HuH-7.5 (cell line): ENCODE data around the gene ATXN7.
A peak's percentile ranks its signal among the peaks of the same experiment; 100 is the strongest.

ENCODE experiments used
- DNase-seq: peaks from one replicate; pipeline ENCODE4 v3.0.0; 2011; ENCODE audit warnings: low spot score

ATXN7 gene

DNA sequence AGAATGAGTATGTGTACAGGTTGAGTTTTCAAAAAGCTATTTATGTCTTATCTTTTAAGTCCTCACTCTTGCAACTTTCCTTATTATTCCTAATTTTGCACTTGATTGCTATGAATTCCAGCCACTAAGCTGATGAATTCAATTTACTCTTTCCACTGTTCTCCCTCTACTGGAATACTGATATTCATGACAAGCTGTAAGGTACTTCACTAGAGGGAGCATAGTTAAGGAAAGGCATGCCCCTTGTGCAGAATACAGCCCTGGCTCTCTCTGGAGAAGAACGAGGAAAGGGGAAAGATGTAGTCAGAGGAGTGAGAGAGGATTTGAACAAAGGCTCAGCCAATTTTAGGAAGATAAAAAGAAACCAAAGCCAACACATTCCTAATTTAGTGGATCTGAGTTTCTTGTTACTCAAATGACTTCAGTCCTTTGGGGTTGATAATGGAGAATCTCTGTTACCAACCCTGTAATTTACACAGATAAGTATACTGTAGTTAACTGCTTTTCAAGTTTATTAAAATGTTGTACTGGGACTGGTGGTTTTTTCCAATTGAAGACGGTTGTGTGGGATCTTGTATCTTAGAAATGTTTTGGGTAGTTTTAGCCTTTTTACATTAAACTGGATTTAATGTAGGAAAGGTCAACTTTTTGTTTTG is 44.5 kb downstream of the ATXN7 start:
- peak; percentile 42 for DNase-seq

- DNase-seq: no peak
Observed at GRCh38 chr3:63908776-63909175, 45.1 kb downstream of the ATXN7 start.

DNA sequence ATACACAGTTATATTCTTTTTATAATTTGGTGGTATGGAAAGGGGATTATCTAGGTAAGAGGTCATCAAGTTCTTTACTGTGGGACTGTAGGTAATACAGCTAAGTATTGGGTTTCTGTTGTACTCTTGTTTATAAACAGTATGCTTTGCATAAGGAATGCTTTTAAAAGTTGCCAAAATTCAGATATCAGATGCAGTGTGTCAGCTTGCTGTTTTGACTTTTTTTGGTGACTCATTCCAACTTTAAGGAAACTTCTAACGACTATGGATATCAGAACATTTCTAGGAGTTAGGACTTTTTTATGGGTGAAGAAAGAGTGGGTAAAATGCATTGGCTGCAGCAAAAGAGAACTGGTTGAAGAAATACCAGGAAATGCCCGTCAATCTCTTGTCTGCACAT is 45.8 kb downstream of the ATXN7 start:
- no peak for DNase-seq

DNA sequence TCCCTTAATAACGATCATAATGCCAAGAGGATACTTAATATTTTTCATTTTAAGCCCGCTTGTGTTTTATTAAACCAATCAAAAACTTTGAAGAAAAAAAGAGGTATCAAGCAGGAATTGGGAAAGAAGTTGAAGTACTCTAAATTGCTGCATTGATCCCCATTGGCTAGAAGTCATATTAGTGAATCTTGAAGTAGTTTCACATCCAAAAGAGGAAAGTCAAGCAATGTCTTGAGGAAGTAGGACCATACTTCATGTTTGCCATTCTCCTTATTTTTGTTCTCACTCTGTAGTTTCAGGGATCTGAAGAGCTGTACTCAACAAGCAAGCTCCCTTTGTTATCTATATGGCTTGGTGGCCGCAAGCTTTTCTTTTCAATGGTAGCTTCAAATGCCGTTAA is 46.3 kb downstream of the ATXN7 start:
- DNase-seq: no peak

GRCh38 chr3:63910891-63911290 is 47.2 kb downstream of the ATXN7 start:
- no peak for DNase-seq

DNA sequence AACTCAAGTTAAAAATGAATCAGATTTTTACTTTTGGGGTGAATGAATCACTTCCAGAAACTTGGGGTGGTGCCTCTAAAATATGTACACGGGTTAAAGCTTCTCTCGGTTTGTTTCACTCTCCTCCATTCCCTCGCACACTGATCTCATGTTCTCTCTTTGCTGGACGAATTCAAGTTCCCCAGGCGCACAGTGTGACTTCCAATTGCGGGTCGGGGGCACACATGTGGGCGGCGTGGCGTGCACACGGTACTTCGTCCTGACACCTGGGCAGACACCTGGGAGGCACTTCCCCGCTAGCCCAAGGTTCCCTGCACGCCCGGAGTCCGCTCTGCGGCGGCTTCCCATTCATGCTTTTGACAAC is 47.8 kb downstream of the ATXN7 start:
- no peak for DNase-seq

DNA sequence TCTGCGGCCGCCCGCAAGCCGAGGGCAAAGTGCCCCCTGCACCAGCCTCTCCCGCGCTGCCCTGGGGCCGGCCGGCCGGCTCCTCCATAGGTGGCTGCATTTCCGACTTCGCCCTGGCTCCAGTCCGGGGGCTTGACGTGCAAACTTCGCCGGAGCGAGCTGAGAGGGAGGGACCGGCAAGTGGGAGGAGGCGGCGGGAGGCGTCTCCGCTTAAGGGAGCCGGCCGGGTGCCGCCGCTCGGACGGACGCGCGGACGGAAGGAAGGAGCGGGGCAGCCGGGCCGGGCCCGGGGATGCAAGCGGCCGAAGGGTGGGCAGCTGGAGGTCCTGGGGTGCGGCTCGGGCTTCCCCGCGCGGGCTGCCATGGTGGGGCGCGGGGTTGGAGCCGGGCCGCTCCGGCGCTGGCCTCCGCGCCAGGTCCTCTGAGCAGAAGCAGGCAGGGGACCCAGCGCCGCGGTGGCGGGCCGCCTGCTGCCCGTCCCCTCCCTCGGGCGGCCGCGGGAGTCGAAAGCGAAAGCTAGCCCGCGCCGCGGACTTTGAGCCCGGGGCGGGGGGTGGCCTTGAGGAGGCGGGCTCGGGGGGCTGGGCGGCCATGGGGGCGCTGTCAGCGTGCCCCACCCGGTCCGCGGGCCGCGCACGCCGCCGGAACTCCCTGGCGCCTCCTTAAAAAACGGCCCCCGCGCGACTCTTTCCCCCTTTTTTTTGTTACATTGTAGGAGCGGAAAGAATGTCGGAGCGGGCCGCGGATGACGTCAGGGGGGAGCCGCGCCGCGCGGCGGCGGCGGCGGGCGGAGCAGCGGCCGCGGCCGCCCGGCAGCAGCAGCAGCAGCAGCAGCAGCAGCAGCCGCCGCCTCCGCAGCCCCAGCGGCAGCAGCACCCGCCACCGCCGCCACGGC is 48.5 kb downstream of the ATXN7 start, which contains the start of gene SCAANT1:
Gene SCAANT1, minus strand, starts transcription at position 511 of the 895 bp plus-strand sequence.
- peak; percentile 91 for DNase-seq

- peak; percentile 78 for DNase-seq
Observed at GRCh38 chr3:63912768-63913588, 49.3 kb downstream of the ATXN7 start.

GRCh38 chr3:63914312-63914711 is 50.6 kb downstream of the ATXN7 start:
- peak; percentile 35 for DNase-seq

GRCh38 chr3:63918321-63918720 is 54.7 kb downstream of the ATXN7 start:
- no peak for DNase-seq

DNA sequence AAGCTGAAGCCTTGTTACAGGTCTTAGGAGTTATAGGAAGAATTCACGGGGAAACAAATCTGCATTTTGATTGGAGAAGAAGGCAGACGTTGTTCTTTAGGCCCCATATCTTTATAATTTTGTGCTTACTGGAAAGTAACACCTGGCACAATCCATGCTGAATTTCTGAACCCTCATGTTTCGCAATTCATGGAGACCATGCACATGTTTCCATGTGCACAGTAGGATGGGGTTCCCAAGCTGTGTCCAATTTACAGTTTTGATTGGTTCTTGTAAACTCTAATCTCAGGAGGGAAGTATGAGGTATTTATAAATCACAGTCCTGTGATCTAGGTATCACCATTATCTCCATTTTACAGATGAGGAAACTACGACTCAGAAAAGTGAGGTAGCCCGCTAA is 56.3 kb downstream of the ATXN7 start:
- no peak for DNase-seq

- no peak for DNase-seq
Observed at GRCh38 chr3:63921741-63922482, 58.2 kb downstream of the ATXN7 start.

- no peak for DNase-seq
Observed at GRCh38 chr3:63922491-63923199, 59.0 kb downstream of the ATXN7 start.

DNA sequence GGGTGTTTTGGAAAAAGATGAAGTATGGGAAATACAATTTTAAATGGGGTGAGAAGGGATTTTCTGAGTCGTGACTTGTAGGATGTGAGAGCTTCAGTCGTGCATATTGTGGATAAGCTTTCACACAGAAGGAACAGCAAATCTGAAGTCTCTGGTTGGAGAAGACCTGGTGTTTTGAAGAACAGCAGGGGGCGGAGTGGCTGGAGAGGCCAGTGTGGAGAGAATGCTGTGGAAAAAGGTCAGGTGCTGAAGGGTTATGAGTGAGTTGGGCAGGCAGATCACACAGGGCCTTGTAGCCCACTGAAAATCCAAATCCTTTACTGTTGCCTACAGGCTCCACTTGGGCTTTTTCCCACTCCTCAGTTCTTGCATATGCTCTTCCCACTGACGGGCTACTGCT is 62.6 kb downstream of the ATXN7 start:
- no peak for DNase-seq

DNA sequence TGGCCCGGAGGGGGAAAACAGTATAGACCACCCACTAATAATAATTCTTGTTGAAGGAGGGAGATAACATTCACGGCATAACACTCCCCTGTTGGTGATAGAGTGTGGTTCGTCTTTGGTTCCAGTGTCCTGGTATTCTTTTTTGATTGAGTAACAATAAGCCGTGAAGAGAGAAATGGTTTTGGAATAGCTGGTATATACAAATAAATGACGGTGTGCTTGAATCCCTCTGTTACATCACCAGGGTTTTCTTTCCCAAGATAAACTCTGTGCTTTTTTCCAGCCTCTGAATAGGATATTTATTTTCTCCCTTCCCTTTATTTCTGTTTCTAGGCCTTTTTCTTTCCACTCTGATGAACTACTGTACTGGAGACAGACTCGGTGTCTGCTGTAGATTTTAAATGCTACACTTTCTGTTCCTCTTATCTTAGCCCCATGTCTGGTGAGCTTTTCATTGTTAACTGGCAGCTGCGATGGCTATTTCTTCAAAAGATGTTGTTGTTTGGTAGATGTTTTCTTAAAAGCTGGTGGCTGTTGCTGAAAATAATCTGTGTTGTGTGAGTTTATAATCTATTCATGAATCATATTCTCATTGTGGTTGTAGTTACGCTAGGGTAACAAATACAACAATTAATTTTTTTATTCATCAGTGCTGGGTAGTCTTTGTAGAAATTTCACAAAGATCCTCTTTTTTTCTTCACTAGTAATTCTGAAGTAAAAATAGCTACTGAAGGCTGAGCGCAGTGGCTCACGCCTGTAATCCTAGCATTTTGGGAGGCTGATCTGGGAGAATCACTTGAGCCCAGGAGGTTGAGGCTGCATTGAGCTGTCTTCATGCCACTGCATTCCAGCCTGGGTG is 64.0 kb downstream of the ATXN7 start:
- no peak for DNase-seq

- no peak for DNase-seq
Observed at GRCh38 chr3:63931290-63931689, 67.6 kb downstream of the ATXN7 start.

DNA sequence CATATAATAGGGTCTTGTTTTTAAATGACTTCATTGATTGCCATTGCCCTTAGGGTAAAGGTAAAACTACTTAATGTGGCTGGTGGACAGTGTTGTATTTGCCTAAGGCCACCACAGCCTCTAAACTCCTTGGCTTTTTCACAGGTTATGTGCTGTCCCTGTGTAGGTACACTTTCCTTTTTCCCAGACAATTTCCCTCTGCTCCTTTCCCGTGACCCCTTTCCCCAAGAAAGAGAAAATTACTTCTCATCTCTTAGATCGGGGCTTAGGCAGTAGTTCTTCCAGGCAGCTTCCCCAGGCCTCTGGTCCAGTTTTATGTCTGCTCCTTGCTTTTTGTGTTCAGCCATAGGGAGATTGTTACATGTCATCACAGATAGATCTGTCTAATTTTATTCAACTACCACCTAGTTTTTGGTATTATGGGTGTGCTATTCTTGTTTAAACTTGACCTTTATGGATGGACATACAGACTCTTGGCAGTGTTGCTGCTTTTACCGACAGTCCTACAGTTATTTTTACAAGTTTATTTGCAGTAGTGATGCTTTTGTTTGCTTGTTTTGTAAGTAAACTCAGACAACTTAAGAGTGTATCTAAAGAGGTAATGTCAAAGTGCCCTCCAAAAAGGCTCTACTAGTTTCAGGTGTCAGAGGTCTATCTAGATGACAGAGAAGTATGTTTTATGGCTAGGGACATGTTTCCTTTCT is 69.0 kb downstream of the ATXN7 start:
- no peak for DNase-seq

- no peak for DNase-seq
Observed at GRCh38 chr3:63933459-63933858, 69.8 kb downstream of the ATXN7 start.

- DNase-seq: no peak
Observed at GRCh38 chr3:63934041-63934866, 70.6 kb downstream of the ATXN7 start.
